DMS53 treated with DMSO at 0.1 percent for 48 hours (cell line): ENCODE measurements around the gene FDX1.

ENCODE experiments used
- DNase-seq: peaks from one replicate; lab custom pipeline; 2025; ENCODE audit not compliant: unreplicated experiment; lab: John Stamatoyannopoulos, UW

The FDX1 gene

DNA sequence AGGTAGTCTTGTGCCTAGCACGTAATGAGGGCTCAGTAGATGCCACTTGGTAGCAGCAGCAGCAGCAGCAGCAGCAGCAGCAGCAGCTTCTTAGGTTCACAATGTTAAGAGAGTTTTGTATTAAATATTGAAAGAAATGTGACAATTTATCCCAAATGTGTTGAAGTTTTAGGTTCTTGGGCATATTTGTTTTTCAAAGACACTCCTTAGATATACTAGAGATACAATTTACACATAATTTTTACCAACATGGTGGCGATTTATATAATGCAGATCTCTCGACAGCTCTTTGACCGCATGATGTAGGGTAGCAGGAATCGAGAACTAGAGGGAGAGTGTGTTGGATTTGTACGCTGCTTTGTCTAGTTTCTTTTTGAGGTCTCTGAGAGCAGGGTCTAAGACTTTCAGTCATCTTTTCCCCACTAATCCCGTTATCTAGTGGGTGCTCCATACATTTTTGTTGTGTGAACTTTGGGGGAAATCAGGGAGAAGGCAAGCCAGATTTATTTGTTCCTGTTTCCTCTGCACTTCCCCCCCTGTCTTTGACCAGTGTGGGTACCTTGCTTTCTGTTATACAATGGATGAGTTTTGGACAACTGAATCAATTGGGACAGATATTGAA, 1.4 kb downstream of the FDX1 start:
- DNase-seq, result no peak

DNA sequence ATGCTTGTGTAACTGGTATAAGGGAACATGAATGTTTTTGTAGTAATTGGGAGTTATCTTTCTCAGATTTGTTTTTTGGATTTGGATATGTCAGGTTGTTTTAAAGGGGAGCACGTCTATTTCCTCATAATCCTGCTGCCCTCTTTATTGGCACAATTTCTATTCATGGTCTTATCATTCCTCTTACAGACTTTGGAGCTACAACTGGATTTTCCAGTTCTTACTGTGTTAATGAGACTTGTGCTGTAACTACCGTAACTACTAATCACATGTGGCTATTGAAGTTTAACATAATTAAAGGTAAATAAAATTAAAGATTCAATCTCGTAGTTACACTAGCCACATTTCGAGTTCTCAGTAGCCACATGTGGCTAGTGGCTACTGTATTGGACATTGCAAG, 1.9 kb downstream of the FDX1 start:
- DNase-seq, result no peak

DNA sequence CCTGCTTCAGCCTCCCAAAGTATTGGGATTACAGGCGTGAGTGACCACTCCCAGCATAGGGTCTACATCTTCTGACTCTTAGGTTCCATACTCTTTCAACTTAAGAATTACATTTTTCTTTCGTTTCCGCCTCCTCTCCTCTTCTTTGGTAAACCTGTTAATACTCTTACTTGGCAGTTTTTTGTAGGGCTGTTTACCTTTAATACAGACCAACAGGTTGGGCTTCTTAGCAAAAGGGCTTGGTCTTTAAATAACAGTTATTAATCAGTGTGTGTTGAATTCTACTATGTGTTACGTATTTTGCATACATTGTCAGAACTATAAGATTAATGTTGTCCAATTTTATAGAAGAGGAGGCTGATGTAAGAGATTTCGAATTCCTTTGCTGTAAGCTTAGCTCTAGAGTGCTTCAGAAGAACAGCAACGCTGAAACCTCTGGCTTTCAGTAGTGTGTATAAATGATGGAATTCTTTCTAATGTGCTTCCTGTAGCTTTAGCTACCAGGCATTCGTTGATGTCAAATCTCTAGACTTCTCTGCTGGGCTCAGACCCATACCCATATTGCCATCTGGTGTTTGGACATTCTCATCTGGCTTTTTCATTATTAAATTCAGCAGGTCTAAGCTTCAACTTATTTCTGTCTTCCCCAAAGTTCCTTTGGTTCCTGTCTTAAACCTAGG, 3.1 kb downstream of the FDX1 start:
- DNase-seq, result no peak

DNA sequence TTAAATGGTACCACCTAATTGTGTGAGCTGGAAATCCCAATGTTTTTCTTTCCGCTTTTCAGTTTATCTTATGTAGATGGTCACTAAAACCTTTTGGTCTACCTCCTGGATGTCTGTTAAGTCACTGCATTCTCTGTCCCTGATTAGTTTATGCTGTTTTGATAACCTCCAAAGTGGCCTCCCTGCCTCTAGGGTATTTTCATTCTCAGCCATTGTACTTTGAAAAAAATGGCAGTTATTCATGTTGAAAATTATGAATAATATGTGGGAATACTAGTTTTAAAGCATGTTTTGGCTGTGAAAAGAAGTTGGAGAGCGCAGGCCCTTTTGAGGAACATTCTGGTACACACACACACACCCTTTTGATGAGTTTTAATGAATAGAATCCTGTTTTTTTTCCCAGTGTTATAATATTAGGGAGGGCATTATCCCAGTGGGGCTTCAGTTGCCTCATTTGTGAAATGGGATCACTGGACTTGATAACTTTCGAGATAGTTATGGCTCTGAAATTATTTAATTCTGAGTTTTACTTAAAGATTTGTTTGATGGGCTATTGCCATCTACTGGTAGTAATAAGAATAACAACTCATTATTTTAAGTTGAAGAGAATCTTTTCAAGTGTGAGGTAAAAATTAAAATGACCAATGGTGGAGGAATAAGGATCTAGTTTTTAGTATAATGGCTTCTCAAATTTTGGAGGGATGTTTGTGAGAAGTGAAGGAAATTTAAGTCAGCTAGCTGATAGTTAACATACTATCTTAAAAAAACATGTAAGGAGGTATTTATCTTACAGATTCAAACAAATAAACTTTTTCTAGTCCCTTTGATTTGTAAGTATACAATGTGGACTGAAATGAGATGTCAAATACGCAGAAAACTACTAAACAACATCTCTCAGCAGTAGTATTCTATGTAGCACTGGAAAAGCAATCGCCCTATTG, 3.9 kb downstream of the FDX1 start:
- peak; percentile 29 for DNase-seq

DNA sequence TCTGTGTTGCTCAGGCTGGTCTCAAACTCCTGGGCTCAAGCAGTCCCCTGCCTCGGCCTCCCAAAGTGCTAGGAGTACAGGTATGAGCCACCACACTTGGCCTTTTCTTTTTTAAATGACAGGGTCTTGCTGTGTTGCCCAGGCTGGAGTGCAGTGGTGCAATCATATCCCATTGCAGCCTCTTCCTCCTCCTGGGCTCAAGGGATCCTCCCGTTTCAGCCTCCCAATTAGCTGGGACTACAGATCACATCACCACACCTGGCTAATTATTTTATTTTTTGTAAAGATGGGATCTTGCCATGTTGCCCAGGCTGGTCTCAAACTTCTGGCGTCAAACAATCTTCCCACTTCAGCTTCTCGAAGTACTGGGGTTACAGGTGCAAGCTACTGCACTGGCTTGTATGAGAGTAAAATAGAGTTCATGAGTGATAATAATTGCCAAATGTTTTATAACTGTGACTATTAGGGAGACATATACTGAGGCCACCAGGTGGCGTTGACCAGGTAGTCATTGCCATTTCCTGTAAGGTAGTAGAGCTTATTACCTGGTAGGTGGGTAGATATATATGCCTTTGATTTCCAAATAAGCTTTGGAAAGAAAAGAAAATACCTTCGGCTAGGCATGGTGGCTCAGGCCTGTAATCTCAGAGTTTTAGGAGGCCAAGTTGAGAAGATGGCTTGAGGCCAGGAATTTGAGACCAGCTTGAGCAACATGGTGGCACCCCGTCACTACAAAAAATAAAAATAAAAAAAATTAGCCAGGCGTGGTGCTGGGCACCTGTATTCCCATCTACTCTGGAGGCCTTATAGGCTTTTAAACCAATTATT, 5.4 kb downstream of the FDX1 start:
- DNase-seq, result peak; percentile 37

DNA sequence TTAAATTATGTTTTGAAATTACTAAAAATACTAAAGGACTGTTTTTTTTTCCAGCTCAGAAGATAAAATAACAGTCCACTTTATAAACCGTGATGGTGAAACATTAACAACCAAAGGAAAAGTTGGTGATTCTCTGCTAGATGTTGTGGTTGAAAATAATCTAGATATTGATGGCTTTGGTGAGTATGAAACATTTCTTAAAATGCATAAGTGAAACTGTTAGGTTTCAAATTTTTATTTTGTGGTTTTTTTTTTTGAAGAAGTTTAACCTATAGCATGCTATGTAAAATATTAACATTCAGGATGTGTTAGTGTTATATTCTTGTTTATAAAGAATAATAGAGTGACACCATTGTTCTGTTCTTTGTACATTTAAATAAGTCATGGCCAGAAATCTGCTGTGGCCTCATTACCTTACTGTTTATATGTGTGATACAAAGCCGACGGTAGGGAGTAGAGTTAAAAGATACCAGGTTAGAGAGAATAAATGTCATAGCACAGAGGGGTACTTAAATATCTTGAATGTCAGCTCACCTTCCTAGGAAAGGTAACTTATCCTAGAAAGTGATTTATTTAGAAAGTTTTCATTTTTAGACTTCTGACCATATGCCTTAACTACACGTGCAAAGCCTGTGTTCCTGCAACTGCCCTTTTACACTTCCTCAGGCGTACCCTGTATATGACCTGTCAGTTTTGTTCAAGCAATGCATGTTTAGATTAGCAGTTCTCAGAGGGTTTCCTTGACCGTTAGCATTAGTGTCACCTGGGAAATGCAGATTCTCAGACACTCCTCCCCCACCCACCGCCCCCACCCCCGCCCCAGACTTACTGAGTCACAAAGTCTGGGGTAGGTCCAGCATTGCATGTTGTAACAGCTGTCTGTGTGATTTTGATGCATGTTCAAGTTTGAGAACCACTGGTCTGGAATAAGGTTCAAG, 6.3 kb downstream of the FDX1 start:
- DNase-seq, result no peak

DNA sequence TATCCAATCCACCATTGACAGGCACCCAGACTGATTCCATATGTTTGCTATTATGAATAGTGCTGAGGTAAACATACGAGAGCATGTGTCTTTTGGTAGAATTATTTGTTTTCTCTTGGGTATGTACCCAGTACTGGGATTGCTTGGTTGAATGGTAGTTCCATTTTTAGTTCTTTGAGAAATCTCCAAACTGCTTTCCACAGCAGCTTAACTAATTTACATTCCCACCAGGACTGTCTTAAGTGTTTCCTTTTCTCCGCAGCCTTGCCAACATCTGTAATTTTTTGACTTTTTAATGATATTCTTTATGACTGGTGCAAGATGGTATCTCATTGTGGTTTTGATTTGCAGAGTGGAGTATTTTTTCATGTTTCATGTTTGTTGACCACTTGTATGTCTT, 8.3 kb downstream of the FDX1 start:
- DNase-seq, result no peak

DNA sequence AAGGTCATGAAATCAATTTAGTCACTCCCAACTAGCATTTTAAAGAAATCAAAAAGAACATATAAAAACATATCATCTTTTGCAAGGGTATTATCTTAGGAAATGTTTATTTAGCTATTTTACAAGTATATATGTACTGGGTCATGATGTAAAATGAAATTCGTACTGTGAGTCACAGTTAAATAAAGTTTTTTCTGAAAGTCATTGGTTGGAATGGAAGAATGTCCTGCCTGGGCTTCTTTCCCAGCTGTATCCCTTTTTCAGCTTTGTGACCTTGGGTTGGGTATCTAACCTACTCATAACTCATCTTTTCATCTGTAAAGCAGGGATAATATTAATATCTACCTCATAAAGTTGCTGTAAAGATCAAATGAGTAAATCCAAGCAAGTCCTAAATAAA, 15.7 kb downstream of the FDX1 start:
- DNase-seq, result no peak

DNA sequence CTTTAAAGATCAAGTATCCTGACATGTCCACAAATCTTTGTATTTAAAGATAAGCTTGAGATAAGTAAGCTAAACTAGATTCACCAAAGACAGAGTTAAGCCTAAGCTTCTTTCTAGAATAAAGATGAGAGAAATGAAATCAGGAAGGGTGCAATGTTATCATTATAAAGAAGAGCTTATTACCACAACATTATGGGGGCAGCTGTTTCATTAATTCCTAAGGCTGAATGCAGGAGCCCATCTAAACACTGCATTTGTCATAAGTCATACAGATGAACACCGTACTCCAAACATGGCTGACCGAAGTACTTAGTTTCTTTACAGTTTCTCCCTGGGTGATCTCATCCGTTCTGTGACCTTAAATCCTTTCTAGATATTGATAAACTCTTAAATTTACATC, 16.3 kb downstream of the FDX1 start:
- DNase-seq, result no peak

DNA sequence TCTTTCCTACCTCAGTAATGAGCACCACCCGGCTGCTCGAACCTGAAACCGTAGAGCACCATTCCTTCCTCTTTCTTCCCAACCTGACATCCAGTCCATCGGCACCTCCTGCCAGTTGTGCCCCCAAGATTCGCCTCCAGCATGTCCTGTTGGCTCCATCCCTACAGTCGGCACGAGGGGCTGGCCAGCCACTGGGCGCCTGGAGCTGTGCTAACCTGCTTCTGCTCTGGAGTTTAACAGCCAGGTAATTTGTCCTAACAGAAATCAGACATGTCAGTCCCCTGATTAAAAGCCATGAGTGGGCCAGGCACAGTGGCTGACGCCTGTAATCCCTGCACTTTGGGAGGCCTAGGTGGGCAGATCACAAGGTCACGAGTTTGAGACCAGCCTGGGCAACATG, 16.8 kb downstream of the FDX1 start:
- DNase-seq, result no peak

DNA sequence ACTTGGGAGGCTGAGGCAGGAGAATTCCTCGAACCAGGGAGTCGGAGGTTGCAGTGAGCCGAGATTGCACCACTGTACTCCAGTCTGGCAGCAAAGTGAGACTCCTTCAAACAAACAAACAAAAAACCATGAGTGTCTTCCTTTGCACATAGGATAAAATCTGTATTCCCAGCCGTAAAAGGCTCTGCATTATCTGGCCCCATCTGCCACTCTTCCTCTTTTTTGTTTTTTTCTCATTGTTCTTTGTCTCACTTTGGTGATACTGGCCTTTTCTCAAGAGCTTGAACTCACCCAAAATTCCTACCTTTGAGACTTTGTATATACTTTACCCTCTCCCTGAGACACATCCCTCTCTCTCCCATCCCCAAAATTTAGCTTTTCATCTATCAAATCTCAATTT, 17.6 kb downstream of the FDX1 start:
- no peak for DNase-seq

DNA sequence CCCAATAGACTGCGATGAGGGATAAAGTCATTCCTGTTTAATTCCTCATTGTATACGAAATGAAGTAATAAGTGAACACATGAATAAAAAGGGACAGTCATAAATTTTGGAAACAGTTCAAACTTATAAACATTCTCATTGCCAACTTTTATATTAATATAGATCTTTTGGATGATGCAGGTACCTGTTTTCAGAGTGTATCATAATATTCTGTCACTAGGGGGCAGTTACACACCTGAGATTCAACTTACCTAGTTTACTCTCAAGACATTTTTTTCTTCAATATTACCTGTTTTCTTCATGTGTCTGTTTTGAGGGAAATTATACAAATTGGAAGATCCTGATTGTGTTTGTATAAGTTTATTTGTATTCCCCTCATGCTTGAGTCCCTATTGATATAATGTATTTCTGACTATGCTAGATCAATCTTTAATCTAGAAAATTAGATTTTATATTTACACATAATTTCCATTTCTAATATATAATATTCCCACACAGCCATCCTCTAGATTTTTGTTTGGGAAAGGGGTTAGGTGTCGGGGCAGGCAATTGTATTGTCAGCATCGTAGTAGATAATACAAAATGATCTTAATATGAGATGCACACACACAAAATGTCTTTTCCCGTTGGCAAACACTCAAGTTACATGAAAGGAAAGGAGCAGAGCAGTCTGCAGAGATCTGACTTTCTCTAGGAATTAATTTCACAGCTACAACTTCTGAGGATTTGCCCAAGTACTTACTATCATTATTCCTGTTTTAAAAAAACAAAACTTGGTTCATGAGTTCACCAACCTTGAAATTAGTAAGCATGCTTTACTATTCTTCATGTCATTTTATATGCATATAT, 18.4 kb downstream of the FDX1 start:
- DNase-seq, result peak; percentile 54

DNA sequence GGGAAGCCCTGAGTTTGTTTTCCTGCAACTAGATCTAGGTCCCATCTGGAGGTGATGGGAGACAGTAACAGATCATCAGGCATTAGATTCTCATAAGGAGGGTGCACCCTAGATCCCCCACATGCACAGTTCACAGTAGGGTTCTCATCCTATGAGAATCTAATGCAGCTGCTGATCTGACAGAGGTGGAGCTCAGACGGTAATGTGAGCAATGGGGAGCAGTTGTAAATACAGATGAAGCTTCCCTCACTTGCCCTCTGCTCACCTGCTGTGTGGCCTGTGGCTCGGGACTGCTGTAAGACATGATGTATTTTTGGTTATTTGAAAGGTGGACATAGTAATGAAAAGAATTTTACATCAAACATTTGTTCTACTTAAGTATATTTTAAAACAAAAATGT, 20.5 kb downstream of the FDX1 start:
- no peak for DNase-seq

DNA sequence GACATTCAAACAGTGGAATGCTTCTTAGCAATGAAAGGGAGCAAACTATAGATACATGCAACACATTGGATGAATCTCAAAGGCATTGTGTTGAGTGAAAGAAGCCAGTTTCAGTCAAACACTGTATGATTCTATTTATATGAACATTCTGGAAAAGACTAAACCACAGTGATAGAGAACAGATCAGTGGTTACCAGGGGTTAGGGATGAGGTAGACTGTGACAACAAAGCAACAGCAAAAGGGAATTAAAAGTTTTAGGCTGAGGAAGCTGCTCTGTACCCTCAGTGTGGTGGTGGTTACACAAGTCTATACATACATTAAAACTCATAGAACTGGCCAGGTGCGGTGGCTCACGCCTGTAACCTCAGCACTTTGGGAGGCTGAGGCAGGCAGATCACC, 23.0 kb downstream of the FDX1 start:
- no peak for DNase-seq

DNA sequence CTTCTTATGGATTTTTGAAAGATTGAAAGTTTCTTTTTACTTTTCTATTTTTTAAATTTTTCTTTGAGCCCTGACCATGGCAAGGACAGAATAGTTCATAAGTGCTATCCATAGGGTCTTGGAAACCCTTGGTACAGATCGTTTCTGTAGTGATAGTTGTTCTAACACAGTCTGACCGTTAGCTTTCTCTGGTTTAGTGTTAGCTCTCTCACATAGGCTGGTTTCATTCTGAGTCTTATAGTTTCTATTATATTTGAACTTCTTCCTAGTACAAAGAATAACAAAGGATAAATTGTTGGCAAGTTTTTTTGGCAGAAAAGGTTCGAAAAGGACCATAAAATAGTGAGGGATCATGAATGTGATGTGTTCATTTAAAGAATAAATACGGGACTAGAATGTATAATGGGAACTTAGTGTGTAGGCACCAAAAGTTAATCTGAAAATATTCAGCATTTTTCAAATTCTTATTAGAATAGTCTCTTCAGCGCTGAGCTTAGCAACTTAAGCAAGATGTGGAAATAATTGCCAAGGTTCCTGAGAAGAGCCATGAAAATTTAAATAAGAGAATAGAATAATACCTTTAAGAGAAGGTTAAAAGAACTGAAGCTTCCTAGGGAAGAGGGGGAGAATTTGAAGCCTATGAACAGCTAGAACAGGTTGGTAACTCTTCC, 24.1 kb downstream of the FDX1 start:
- no peak for DNase-seq

DNA sequence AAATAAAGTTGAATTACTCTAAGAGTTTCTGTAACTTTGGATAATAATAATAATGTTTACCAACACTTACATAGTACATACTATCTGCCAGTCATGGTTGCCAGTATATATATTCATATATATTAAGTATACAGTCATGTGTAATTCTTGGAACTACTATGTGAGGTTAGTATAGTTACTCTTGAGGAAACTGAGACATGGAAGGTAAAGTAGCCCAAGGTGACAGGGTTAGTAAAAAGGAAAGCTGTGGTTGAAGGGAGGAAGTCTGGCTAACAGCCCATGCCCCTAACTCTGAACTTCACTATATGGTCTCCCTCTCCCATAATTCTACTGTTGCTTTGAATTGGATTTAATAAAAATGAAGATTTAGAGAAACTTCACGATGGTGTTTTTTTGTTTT, 24.9 kb downstream of the FDX1 start:
- no peak for DNase-seq

DNA sequence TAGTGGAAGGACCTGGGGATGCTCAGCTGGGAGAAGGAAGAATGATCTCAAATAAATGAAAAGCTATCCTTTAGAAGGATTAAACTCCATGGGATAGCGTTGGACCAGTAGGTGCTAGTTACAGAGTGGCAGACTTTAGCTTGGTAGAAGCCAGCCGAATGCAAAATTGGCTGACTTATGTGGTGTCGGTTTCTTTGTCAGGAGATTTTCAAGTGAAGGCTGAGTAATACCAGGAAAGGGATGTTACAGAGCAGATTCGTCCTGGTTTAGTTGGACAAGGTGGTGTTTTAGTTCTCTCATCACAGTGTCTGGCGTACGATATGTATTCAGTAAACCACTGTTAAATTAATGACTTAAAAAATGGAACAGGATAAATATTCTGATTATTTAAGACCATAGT, 26.0 kb downstream of the FDX1 start:
- no peak for DNase-seq

DNA sequence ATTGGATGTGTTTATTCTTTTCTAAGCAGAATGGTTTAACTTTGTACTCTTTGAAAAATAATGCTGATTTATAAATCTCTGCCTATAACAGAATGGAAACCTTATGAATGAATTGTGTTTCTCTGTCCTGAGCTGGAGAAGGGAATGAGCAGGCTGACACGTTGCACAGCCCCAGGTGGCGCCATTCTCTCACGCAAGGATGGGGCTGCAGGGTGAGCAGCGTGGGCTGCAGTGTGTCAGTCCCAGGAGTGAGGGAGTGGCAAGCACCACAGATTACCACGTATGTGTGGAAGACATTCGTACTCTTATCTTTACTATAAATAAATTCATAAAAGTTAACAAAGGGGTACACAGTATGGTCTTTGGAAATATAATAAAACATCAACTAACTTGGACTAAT, 33.4 kb downstream of the FDX1 start:
- peak; percentile 18 for DNase-seq

DNA sequence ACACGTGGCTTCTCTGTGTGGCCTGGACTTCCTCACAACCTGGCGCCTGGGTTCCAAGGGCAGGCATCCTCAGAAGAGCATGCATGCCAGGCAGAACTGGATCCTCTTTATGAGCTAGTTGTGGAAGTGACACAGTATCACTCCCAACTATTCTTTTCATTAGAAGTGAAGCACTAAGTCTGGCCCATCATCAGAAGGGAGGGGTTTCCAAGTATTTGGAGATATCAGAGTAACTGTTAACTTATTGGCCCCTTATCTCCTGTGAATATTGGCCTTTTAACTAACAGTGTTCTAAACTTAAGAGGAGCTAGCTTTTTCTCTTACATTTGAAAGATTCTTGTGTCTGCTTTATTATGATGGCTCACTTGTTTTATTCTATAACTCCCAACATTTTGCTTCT, 35.5 kb downstream of the FDX1 start:
- DNase-seq, result no peak
